ENCODE measurements around the gene KBTBD7.

The KBTBD7 gene, protein sequence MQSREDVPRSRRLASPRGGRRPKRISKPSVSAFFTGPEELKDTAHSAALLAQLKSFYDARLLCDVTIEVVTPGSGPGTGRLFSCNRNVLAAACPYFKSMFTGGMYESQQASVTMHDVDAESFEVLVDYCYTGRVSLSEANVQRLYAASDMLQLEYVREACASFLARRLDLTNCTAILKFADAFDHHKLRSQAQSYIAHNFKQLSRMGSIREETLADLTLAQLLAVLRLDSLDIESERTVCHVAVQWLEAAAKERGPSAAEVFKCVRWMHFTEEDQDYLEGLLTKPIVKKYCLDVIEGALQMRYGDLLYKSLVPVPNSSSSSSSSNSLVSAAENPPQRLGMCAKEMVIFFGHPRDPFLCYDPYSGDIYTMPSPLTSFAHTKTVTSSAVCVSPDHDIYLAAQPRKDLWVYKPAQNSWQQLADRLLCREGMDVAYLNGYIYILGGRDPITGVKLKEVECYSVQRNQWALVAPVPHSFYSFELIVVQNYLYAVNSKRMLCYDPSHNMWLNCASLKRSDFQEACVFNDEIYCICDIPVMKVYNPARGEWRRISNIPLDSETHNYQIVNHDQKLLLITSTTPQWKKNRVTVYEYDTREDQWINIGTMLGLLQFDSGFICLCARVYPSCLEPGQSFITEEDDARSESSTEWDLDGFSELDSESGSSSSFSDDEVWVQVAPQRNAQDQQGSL

DNA sequence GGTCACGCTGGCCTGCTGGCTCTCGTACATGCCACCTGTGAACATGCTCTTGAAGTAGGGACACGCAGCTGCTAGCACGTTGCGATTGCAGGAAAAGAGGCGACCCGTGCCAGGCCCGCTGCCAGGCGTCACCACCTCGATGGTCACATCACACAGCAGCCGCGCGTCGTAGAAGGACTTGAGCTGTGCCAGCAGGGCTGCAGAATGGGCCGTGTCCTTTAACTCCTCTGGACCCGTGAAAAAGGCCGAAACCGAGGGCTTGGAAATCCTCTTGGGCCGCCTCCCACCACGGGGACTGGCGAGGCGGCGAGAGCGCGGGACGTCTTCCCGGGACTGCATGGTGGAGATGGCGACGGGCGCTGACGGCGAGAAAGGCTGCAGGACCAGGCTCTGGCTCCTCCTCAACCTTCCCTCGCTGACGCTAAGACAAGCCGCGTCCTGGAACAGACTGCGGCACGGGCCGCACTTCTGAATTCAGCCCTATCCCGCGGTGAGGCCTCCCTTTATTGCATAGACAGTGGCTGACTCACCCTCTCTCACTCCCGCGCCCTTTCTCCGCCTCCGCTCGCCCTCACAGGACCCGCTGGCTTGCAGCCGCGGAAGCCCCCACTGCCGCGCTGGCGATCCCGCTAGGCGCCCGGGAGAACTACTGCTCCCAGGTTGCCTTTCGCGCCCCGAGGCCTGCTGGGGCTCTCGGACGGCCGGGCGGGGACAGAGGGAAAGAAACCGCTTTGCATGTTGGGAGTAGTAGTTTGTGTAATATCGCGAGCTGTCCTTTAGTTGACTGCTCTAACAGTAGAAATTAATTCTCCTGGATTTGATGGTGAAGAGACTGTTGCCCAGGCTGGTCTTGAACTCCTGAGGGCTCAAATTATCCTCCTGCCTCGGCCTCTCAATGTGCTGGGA is at the start of gene KBTBD7:
Gene KBTBD7, minus strand, starts transcription at position 651 of the 906 bp plus-strand sequence. Its CDS starts 312 bp downstream, at position 339.
- DNase-seq: peak; percentile 13

DNA sequence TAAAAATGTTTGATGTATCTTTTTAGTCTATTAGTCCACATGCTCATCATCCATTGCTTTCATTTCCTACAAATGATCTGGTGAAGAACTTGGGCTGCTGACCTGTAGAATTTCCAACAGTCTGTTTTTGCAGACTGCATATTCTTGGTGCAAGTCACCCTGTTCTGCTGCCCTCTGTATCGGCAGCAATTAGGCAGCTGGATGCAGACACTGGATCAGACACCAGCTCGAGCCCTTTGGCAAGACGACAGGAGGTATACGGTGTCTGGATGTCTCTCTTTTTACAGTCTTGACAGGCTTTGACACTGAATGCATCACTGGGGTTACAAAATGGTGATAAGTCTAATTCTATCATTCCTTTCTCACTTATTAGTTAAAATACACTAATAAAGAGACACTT is 47.3 kb upstream of the KBTBD7 start:
- DNase-seq: no peak

DNA sequence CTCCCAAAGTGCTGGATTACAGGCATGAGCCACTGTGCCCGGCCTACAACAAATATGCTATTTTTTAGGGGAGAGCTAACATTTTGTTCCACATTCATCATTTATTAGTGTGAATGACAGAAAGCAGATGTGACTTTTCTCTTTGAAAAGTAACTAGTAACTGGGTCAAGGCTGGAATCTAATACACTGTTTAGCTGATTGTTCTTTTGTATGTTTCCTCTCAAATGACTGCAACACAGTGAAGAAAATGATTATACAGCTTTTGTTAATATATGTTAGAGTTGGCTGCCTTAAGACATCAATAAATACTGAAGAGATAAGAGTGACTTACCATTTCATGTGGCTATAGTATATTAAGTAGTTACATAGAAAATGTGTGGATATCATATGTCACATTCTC is 42.0 kb upstream of the KBTBD7 start:
- no peak for DNase-seq

DNA sequence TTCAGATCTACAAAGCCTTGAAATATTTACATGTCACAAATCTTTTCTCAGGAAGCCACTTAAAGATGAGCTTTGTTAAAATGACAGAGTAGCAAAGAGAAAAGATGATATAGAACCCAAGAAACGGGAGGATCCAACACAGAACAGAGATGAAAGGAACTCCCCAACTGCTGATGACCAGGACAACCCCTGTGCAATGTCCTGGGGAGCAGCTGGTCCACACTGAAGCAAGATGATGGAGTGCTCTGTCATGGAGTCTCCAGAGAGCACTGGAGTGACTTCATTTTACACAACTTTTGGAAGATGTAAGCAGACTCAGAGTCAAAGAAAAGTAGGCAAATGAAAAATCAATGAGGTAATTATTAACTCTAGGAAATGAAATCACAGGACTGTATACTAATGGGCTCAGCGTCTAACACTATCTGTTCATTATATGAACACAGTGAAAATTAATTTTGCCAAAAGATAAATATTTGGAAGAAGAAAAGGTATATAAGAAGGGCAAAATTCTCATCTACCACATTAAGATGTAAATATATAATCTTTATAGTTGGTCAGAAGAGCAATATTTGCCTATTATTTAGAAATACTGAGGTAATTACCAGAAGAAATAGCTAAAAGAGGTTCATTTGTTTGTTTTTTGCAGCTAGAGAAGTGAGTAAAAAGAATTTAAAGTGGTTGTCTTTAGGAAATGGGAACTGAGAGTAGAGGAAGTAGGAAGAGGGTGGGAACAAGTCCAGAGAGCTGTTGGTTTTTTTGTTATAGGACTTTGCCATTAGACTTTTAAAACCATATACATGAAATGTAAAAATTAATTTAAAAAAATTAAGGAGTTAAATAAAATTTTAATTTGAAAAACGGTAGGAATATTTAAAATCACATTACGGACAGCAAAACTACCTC is 38.5 kb upstream of the KBTBD7 start:
- no peak for DNase-seq

DNA sequence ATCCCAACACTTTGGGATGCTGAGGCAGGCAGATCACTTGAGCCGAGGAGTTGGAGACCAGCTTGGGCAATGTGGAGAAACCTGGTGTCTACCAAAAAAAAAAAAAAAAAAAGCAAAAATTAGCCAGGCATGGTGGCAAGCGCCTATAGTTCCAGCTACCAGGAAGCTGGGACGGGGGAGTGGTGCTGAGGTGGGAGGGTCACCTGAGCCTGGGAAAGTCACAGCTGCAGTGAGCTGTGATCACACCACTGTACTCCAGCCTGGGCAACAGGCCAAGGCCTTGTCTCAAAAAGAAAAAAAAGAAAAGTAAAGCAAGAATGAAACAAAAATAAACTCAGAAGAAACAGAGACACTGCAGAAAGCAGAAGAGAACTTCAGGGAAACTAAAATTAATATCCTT is 37.4 kb upstream of the KBTBD7 start:
- DNase-seq: no peak

DNA sequence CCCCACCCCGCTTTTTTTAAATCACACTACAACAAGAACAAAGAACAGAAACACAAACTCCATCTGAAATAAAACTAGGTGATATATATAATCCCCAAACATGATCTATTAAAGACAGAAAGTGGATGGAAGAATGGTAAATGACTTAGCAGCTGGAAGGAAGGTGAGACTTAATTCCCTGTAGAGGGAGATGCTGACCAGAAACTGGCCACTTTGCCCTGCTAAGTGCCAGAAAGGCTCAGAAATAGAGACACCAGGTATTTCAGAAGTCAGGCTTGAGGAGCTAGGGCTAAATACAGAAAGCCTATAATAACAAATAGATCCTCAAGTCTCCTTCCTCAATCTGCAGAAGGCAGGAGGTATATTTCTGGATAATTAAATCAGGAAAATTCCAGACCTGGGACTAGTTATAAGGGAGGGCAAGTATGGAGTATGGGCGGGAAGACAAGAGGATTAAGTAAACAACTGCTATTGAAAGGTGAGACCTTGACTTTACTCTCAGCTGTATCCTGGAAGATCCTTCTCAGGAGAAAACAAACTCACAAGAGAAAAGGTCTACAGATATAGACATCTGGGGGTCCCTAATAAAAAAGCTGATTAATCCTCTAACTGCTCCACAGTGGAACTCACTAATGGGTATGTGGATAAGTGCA is 36.8 kb upstream of the KBTBD7 start:
- DNase-seq: no peak

DNA sequence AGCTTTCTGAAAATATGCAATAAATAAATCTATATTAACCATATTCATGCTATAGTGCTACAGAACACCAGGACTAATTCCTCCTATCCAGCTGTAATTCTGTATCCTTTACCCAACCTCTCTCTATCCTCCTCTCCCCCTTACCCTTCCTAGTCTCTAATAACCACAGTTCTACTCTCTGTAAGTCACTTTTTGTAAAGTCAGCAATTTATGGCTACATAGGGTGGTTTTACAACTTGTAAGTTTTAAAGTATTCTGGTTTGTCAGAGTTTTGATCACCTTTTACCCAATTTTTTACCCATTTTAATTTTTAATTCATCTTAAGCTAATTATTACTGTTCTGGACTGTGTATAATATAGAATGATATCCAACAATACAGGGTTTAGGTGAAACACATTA is 35.0 kb upstream of the KBTBD7 start:
- DNase-seq: no peak

DNA sequence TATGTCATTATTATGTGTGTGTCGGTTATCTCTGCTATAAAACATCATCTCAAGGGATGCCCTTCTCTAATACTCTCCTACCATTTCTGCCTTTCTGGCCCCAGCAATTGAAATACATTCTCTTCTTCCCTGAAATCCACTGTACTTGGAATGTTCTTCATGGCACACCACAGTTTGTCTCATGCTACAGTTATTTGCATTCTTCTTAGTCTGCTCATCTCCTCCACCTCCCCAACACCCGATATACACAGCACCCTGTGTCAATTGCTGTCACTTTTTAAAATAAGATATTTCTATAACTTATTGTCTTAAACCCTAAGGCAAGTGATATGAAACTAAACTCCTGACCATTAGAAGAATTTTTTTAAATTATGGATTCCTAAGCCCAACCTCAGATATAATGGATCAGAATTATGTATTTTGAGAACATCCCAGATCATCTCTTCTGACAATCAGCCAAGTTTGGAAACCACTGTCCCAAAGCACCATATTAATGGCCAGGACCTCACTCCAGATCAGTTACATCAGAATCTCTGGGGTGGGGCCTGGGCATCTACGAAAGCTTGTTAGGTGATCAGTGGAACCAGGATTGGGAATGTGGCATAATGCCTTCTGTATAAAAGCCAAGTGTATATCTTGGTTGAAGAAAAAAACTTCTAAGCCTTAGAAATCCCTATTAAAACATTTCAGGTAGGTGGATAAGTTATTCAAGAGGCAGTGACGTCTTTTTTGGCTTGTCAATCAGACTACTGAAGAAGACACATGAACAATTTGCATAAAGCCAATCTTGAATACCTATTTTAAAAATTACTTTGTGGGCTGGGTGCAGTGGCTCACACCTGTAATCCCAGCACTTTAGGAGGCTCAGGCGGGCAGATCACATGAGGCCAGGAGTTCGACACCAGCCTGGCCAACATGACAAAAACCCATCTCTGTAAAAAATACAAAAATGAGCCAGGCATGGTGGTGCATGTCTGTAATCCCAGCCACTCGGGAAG is 30.0 kb upstream of the KBTBD7 start:
- no peak for DNase-seq

DNA sequence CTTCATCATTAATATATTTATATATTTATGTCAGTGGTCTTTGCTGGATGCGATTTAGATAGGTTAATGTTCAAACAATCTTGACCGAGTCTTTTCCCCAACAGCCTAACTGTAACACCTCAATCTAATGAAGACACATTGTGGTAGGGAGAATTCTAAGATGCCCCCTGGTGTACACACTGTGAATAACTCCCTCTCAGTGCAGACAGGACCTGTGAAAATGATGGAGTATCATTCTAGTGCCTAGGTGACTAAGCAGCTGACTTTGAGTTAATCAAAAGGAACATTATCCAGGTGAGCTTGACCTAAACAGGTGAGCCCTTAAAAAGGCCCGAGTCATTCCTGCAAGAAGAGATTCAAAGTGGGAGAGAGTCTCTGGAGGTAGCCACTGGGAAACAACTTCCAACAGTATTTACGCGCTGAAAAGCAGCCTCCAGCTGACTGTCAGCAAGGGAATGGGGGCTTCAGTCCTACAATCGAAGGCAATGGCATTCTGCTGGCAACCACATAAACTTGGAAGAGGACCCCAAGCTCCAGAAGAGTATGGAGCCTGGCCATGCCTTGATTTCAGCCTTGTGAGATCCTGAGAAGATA is 28.0 kb upstream of the KBTBD7 start:
- no peak for DNase-seq

DNA sequence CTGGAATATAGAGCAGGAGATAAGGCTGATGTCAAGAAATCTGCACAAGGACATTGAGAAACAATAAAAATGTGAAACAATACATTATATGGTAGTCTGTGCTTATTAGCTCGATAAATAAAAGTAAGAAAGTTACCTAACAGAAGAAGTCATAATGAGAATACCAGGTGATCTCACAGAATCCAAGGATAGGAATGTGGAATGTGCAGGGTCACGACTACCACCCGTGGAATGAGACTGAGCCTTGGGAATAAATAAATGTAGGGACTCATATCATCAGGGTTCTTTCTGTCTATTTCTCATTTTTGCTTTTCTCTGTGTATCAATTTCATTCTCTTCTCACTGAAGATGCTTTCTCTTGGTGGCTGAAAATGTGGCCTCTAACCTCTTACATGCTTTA is 26.0 kb upstream of the KBTBD7 start:
- no peak for DNase-seq

DNA sequence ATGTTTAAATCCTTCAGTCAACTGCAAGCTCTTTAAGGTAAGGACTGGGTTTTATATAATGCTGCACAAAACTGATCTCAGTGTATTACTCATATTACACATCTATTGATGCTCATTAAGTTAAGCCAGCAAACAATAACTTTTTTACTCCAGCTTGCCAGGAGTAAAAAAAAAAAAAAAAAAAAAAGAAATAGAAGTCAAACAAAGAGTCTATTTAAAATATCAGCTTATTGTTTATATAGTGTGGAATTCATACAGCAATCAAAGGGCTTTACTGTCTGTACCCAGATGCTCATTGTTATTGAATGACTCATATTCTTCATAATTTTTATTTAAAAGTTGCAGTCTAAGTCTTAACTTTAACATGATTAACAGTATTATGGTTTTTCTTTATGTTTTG is 21.8 kb upstream of the KBTBD7 start:
- DNase-seq: no peak

DNA sequence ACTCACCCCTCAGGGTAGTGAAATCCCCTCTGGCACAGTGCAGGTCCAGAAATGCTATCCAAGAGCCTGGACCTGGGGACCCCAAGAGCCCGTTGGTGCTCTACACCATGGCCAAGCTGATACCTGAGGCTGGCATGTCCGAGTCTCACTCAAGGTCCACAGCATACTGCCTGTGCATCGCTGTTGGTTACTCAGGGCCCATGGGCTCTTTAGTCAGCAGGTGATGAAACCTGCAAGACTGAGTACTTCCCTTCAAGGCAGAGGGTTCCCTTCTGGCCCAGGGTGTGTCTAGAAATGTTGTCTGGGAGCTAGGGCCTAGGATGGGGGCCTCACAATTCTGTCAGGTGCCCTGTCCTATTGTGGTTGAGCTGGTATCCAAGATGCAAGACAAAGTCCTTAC is 19.6 kb upstream of the KBTBD7 start:
- DNase-seq: no peak

DNA sequence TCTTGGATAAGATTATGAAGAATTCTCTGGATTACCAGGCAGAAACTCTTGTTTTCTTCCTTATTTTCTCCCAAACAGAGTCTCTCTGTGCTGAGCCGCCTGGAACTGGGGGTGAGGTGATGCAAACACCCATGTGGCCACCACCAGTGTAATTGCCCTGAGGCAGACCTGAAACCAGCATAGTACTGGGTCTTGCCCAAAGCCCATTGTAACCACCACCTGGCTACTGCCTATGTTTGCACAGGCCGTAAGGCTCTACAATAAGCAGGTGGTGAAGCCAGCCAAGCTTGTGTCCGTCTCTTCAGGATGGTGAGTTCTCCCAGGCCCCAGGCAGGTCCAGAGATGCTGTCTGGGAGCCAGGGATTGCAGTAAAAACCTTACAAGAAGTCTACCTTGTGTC is 18.9 kb upstream of the KBTBD7 start:
- DNase-seq: no peak

DNA sequence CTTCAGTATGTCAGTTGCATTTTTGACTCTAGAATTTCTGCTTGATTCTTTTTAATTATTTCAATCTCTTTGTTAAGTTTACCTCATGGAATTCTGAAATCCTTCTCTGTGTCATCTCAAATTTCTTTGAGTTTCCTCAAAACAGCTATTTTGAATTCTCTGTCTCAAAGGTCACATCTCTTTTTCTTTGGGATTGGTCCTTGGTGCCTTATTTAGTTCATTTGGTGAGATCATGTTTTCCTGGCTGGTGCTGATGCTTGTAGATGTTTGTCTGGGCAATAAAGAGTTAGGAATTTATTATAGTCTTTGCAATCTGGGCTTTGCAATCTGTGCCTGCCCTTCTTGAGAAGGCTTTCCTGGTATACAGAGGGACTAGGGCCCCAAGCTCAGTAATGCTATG is 18.5 kb upstream of the KBTBD7 start:
- no peak for DNase-seq

DNA sequence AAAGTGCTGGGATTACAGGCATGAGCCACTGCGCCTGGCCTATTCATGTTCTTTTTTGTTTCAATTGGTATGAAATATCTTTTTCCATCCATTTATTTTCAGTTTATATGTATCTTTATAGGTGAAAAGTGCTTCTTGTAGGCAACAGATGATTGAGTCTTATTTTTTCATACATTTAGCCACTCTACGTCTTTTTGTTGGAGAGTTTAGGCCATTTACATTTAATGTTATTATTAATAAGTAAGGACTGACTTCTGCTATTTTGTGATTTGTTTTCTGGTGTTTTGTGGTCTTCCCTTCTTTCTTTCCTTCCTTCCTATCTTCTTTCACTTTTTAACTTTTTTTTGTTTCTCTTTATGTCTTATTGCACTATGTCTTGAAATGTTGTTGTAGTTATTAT is 16.7 kb upstream of the KBTBD7 start:
- no peak for DNase-seq

DNA sequence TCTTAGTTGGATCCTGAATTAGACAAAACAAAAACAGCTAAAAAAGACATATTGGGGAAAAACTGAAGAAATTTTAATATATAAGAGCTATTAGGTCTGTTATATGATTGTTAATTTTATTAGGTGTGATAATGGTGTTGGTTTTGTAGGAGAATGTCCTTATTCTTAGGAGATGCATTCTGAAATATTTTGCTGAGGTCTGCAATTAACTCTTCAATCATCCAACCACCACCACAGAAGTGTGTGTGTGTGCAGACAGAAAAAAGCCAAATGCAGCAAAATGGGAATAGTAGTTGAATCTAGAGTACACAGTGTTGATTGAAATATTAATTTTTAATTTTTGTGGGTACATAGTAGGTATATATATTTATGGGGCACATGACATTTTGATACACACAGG is 12.1 kb upstream of the KBTBD7 start:
- no peak for DNase-seq

DNA sequence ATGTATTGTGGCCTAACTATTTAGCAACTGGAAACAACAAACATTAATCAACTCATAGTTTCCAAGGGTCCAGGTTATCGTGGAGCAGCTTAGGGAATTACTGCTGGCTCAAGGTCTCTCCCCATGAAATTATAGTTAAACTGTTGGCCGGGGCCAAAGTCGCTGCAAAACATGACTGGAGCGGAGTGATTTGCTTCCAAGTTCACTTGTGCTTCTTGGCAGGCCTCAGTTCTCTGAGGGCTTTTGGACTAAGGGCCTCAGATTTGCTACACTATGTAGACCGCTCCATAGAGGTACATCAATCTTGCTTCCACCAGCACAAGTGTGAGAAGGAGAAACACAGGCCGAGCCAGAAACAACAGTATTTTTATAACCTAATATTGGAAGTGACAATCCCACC is 9.4 kb upstream of the KBTBD7 start:
- no peak for DNase-seq

DNA sequence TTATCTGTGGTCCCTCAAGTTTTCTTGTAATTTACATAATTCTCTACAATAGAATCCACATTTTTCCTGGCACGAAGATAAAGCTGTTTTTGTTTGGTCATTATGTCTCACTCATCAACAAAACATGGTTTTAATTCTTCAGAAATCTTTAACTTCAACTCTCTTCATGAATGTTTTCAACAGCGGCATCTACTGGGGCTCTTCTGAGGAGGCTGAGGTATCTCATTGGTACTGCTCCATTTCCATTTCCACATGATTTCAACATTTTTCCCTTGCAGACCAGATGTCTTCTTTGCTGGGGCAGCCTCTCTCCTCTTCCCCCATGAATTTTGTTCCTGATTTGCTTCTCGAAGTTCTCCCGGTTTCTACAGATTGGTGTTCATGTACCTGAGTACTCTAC is 5.8 kb upstream of the KBTBD7 start:
- no peak for DNase-seq

DNA sequence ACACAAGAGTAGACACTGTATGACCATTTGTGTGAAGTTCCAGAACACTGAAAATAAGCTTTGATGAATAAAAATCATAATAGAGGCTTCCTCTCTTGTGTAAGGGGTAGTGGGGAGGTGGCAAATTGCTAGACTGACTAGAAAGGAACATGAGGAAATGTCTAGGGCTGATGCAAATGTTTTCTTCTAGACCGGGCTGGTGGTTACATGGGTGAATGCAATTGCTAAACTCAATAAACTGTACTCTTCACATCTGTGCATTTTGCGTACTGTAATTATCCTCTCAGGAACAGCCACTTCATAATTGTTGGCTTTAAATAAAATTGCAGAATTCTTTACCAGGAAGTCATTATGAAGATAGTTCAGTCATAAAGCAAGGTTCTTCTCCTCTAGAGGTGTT is 5.2 kb upstream of the KBTBD7 start:
- DNase-seq: no peak

DNA sequence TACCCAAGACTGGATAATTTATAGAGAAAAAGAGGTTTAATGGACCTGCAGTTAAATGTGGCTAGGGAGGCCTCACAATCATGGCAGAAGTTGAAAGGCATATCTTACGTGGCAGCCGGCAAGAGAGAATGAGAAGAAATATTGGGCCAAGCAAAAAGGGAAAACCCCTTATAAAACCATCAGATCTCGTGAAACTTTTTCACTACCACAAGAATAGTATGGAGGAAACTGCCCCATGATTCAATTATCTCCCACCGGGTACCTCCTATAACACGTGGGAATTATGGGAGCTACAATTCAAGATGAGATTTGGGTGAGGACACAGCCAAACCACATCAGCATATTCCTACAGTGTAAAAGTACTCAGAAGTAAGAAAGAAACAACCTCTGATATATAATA is 4.7 kb upstream of the KBTBD7 start:
- DNase-seq: no peak
